GM12873 (cell line): Measurements from ENCODE around the gene SECTM1.

ENCODE experiments used
- TF ChIP-seq, protein P1 (sequence below): IDR thresholded peaks from 2 replicates; pipeline ENCODE4 v1.5.1; 2012; ENCODE audit warnings: low read depth, mild to moderate bottlenecking, moderate library complexity, low read length, control low read depth; ENCODE audit not compliant: insufficient read depth; ENCODE audit errors: missing control alignments

SECTM1 gene

GRCh38 chr17:82328141-82328993, 5.2 kb downstream of the SECTM1 start:
- TF ChIP-seq, protein P1, sequence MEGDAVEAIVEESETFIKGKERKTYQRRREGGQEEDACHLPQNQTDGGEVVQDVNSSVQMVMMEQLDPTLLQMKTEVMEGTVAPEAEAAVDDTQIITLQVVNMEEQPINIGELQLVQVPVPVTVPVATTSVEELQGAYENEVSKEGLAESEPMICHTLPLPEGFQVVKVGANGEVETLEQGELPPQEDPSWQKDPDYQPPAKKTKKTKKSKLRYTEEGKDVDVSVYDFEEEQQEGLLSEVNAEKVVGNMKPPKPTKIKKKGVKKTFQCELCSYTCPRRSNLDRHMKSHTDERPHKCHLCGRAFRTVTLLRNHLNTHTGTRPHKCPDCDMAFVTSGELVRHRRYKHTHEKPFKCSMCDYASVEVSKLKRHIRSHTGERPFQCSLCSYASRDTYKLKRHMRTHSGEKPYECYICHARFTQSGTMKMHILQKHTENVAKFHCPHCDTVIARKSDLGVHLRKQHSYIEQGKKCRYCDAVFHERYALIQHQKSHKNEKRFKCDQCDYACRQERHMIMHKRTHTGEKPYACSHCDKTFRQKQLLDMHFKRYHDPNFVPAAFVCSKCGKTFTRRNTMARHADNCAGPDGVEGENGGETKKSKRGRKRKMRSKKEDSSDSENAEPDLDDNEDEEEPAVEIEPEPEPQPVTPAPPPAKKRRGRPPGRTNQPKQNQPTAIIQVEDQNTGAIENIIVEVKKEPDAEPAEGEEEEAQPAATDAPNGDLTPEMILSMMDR = no peak

GRCh38 chr17:82327757-82328140, 5.8 kb downstream of the SECTM1 start:
- TF ChIP-seq, protein P1 = no peak

GRCh38 chr17:82327289-82327688, 6.3 kb downstream of the SECTM1 start:
- TF ChIP-seq, protein P1 = no peak

DNA sequence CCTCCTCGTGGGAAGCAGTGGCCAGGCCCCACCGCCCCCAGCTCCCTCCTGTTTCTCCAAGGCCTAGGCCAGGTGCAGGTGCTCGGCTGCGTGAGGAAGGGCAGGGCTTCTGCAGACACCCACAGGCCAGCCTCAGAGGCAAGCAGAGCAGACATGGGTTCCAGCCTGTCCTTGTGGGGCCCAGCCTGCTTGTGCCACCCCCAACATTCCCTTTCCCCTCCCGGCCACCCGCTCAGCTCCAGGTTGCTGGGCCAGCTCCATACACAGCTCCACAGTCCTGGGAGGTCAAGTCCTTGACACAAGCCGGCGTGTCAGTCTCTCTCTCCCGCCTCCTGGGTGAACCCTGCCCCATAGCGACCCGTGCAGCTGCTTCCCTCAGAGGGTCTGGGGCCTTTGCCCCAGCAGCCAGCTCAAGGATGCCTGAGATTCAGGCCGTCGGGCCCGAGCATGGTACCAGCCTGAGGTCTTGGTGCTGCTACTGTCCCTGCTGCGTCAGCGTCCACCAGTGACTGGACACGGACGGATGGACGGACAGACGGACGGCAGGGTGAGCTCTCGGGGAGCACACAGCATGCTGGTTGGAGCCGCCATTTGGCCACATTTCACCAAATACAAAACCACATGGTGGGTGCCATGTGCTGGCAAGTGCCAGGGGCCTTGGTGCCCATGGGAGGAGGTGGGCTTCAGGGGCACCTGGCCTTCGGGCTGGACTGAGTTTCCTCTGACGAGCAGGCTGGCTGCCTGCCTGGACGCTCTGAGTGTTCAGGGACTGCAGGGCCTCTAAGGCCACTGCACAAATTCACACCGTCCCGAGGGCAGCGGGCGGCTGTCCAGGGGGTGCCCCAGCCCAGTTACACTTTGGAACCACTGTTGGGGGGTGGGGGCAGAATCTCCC, 8.0 kb downstream of the SECTM1 start:
- TF ChIP-seq, protein P1 = no peak

GRCh38 chr17:82324566-82325285, 8.8 kb downstream of the SECTM1 start:
- TF ChIP-seq, protein P1 = no peak

GRCh38 chr17:82323514-82324234, 9.9 kb downstream of the SECTM1 start:
- TF ChIP-seq, protein P1 = no peak
